DOHH2 (cell line): ENCODE measurements around the gene SPC25.
"Not testable (repeated sequence)": the region's sequence is repeated elsewhere in the genome, so short reads cannot be mapped to it uniquely, and the experiment has no call there.

Experiments used
- H3F3A ChIP-seq: fragments of 200-600 bp; sonication (generic), shearing (Covaris generic); 2 replicates; pipeline ENCODE4 v1.6.0; 2016; ENCODE audit warnings: antibody characterized with exemption, mild to moderate bottlenecking; ENCODE audit not compliant: control insufficient read depth, insufficient read depth
- H3K27ac ChIP-seq: fragments of 200-600 bp; sonication (generic); 2 replicates; pipeline ENCODE4 v1.5.1; 2014; ENCODE audit warnings: low read depth, mild to moderate bottlenecking, low read length, moderate library complexity
- H3K27me3 ChIP-seq: fragments of 200-600 bp; sonication (generic); 2 replicates; pipeline ENCODE4 v1.6.1; 2014; ENCODE audit warnings: mild to moderate bottlenecking, low read length, mixed read lengths; ENCODE audit not compliant: control insufficient read depth
- H3K36me3 ChIP-seq: fragments of 200-600 bp; sonication (generic); 2 replicates; pipeline ENCODE4 v1.6.1; 2014; ENCODE audit warnings: mild to moderate bottlenecking, low read length, moderate library complexity, mixed read lengths; ENCODE audit not compliant: control insufficient read depth
- H3K4me1 ChIP-seq: fragments of 200-600 bp; sonication (generic); 2 replicates; pipeline ENCODE4 v1.6.1; 2014; ENCODE audit warnings: mild to moderate bottlenecking, low read length, mixed read lengths; ENCODE audit not compliant: control insufficient read depth
- H3K4me2 ChIP-seq: fragments of 200-600 bp; sonication (generic); 2 replicates; pipeline ENCODE4 v1.6.0; 2014; ENCODE audit warnings: mild to moderate bottlenecking, low read length, moderate library complexity
- H3K4me3 ChIP-seq: fragments of 200-600 bp; sonication (generic); 2 replicates; pipeline ENCODE4 v1.5.1; 2014; ENCODE audit warnings: mild to moderate bottlenecking, low read length, mixed read lengths
- H3K79me2 ChIP-seq: fragments of 200-600 bp; sonication (generic); 2 replicates; pipeline ENCODE4 v1.6.1; 2014; ENCODE audit warnings: mild to moderate bottlenecking, low read length, mixed read lengths; ENCODE audit not compliant: control insufficient read depth
- H3K9me2 ChIP-seq: fragments of 200-600 bp; sonication (generic); replicated peaks from 2 replicates; pipeline ENCODE4 v1.6.1; 2014; ENCODE audit warnings: mild to moderate bottlenecking, low read length, mixed read lengths; ENCODE audit not compliant: control insufficient read depth
- H3K9me3 ChIP-seq: fragments of 200-600 bp; sonication (generic); 2 replicates; pipeline ENCODE4 v1.6.1; 2014; ENCODE audit warnings: antibody characterized with exemption, low read length, mixed read lengths; ENCODE audit not compliant: control insufficient read depth, insufficient read depth
- H4K20me1 ChIP-seq: fragments of 200-600 bp; sonication (generic); 2 replicates; pipeline ENCODE4 v1.6.0; 2014; ENCODE audit warnings: low read depth, mild to moderate bottlenecking, antibody characterized with exemption, low read length, moderate library complexity; ENCODE audit not compliant: control insufficient read depth, insufficient read depth
- EZH2phosphoT487 ChIP-seq: fragments of 200-600 bp; sonication (generic); IDR thresholded peaks from 2 replicates; pipeline ENCODE4 v1.6.1; 2017; ENCODE audit warnings: borderline replicate concordance, mild to moderate bottlenecking, antibody characterized with exemption, low read length, moderate library complexity, mixed read lengths
- TF ChIP-seq, protein P1 (sequence below): fragments of 200-600 bp; sonication (generic); IDR thresholded peaks from one replicate; pipeline ENCODE4 v1.5.1; 2014; ENCODE audit warnings: antibody characterized with exemption, mild to moderate bottlenecking, low read depth, low read length; ENCODE audit not compliant: poor library complexity, severe bottlenecking

The SPC25 gene

DNA sequence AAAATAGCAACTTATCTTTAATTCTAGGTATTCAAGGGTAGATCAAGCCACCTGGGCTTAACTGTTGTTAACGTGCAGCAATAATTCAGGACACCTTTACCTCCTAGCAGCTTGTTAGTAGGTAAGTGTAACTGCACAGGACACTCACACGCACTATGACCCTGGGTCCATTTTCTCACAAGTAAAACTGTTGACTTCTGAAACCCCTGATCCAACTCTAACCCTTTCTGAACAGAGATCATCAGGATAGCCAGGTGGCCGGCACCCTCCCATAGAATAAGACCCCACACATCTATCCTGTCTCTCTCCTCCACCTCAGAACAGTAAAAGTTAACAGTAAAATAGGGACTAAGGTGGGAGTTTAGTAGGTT, 610 bp downstream of the SPC25 start:
- Histone ChIP-seq H3K27ac (peak overlapping the region; percentile 46), H3K4me3 (peak overlapping the region; percentile 94)
- TF ChIP-seq, protein P1, sequence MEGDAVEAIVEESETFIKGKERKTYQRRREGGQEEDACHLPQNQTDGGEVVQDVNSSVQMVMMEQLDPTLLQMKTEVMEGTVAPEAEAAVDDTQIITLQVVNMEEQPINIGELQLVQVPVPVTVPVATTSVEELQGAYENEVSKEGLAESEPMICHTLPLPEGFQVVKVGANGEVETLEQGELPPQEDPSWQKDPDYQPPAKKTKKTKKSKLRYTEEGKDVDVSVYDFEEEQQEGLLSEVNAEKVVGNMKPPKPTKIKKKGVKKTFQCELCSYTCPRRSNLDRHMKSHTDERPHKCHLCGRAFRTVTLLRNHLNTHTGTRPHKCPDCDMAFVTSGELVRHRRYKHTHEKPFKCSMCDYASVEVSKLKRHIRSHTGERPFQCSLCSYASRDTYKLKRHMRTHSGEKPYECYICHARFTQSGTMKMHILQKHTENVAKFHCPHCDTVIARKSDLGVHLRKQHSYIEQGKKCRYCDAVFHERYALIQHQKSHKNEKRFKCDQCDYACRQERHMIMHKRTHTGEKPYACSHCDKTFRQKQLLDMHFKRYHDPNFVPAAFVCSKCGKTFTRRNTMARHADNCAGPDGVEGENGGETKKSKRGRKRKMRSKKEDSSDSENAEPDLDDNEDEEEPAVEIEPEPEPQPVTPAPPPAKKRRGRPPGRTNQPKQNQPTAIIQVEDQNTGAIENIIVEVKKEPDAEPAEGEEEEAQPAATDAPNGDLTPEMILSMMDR, result no peak
- no peak for TF ChIP-seq EZH2phosphoT487

DNA sequence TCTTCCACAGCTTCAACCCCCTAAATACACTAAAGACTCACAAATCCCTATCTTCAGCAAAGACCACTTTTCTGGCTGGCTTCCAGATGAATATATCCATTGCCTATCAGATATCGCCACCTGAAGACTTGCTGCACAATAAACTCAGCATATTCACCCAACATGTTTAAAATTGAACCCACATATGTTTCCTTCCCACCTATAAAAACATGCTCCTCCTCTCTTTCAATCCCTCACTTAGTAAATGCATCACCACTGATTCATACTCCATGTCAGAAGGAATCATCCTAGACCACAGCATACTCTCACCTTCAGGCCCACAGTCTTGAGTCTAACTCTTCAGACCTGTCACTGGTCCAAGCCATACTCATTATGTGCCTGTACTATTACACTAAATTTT, 5.3 kb downstream of the SPC25 start:
- Histone ChIP-seq H3K4me1 (peaks cover 8% of the 10 kb centered on the region), H3K4me2 (no peak overlapping the region), H3K27ac (no peak overlapping the region), H3K9me2 (no peaks in the 10 kb centered on the region), H3K27me3 (no peaks in the 10 kb centered on the region), H3K4me3 (no peak overlapping the region), H3K9me3 (no peaks in the 10 kb centered on the region), H3K36me3 (peaks cover 62% of the 10 kb centered on the region), H3K79me2 (peaks cover 71% of the 10 kb centered on the region), H4K20me1 (no peaks in the 10 kb centered on the region), H3F3A (no peaks in the 10 kb centered on the region)
- TF ChIP-seq EZH2phosphoT487, result no peak
- TF ChIP-seq, protein P1, result no peak

More for the DNA sequence above, 610 bp downstream of the SPC25 start:
- Histone ChIP-seq H3F3A (no peaks in the 10 kb centered on the region), H3K27me3 (no peaks in the 10 kb centered on the region), H3K9me2 (no peaks in the 10 kb centered on the region), H3K79me2 (peaks cover 45% of the 10 kb centered on the region), H3K4me1 (peaks cover 14% of the 10 kb centered on the region), H3K4me2 (peak overlapping the region; percentile 96), H4K20me1 (no peaks in the 10 kb centered on the region), H3K9me3 (no peaks in the 10 kb centered on the region), H3K36me3 (peaks cover 50% of the 10 kb centered on the region)

DNA sequence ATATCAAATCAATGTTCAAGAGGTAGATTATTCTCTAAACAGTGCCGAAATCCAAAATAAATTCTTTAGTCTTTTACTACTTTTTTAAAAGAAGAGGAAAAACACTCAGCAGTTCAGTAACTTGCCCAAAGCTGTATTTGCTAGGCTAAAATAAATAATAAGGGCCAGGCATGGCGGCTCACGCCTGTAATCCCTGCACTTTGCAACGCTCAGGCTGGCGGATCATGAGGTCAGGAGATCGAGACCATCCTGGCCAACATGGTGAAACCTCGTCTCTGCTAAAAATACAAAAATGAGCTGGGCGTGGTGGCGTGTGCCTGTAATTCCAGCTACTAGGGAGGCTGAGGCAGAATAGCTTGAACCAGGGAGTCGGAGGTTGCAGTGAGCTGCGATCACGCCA, 8.1 kb downstream of the SPC25 start:
- not testable (repeated sequence) for H3K9me3 ChIP-seq, H3K4me3 ChIP-seq, H3K27ac ChIP-seq, H3K27me3 ChIP-seq, H3K9me2 ChIP-seq, H3F3A ChIP-seq, H3K4me1 ChIP-seq, H3K4me2 ChIP-seq, H4K20me1 ChIP-seq
- Histone ChIP-seq H3K36me3 (peaks cover 46% of the 10 kb centered on the region), H3K79me2 (peaks cover 69% of the 10 kb centered on the region)

DNA sequence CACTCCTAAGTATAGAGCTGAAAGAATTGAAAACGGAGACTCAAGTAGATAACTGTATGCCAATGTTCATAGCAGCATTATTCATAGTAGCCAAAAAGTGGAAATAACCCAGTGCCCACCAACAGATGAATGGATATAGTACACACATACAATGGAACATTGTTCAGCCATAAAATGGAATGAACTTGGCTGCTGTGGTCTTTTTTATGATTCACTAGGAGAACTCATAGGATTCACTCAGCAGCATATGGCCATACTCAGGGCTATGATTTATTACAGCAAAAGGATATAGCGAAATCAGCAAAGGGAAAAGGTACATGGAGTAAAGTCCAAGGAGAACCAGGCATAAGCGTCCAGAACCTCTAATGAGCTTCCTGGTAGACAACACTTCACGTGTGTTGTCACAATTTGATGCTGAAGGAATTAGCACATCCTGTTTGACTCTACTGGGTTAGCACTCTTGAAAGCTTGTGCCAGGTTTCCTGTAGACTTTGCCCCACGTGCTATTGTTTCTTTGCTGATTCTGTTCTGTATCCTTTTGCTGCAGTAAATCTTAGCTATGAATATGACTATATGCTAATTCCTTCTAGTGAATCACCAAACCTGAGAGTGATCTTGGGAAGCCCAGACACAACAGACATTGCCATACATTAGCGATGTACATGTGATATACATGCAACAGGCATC, 15.7 kb downstream of the SPC25 start:
- Histone ChIP-seq H3K9me2 (no peaks in the 10 kb centered on the region), H3K27ac (no peak overlapping the region), H4K20me1 (no peaks in the 10 kb centered on the region), H3K9me3 (no peaks in the 10 kb centered on the region), H3K36me3 (peaks cover 54% of the 10 kb centered on the region), H3K27me3 (no peaks in the 10 kb centered on the region), H3K4me2 (no peak overlapping the region), H3K4me1 (no peaks in the 10 kb centered on the region), H3K4me3 (no peak overlapping the region), H3F3A (no peaks in the 10 kb centered on the region), H3K79me2 (peaks cover 19% of the 10 kb centered on the region)
- no peak for TF ChIP-seq EZH2phosphoT487
- TF ChIP-seq, protein P1, result no peak

DNA sequence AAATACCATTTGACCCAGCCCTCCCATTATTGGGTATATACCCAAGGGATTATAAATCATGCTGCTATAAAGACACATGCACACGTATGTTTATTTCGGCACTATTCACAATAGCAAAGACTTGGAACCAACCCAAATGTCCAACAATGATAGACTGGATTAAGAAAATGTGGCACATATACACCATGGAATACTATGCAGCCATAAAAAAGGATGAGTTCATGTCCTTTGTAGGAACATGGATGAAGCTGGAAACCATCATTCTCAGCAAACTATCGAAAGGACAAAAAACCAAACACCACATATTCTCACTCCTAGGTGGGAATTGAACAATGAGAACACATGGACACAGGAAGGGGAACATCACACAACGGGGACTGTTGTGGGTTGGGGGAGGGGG, 19.4 kb downstream of the SPC25 start:
- H3K79me2 ChIP-seq, H3F3A ChIP-seq, H3K4me2 ChIP-seq, H3K27me3 ChIP-seq, H3K9me3 ChIP-seq, H3K27ac ChIP-seq, H4K20me1 ChIP-seq, H3K4me3 ChIP-seq, H3K4me1 ChIP-seq, H3K9me2 ChIP-seq: not testable (repeated sequence)
- H3K36me3 ChIP-seq, result peaks cover 42% of the 10 kb centered on the region

DNA sequence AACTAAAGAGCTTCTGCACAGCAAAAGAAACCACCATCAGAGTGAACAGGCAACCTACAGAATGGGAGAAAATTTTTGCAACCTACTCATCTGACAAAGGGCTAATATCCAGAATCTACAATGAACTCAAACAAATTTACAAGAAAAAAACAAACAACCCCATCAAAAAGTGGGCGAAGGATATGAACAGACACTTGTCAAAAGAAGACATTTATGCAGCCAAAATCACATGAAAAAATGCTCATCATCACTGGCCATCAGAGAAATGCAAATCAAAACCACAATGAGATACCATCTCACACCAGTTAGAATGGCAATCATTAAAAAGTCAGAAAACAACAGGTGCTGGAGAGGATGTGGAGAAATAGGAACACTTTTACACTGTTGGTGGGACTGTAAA, 19.9 kb downstream of the SPC25 start:
- not testable (repeated sequence) for H3K79me2 ChIP-seq, H3K4me2 ChIP-seq, H3K9me3 ChIP-seq

More for the DNA sequence above, 19.9 kb downstream of the SPC25 start:
- H3K4me3 ChIP-seq, H3K4me1 ChIP-seq, H3F3A ChIP-seq, H3K27me3 ChIP-seq, H3K9me2 ChIP-seq, H4K20me1 ChIP-seq, H3K27ac ChIP-seq: not testable (repeated sequence)
- H3K36me3 ChIP-seq, result peaks cover 39% of the 10 kb centered on the region
